Parathyroid adenoma (tissue), 2 donors: ENCODE data around the gene CCDC194.

Experiments
- H2AFZ ChIP-seq: fragments of 300-600 bp; sonication (generic); one replicate; pipeline ENCODE4 v1.7.0; 2017; ENCODE audit warnings: antibody characterized with exemption, mild to moderate bottlenecking
- H3K27ac ChIP-seq: fragments of 300-600 bp; sonication (generic); one replicate; pipeline ENCODE4 v1.7.0; 2017
- H3K27me3 ChIP-seq: fragments of 300-600 bp; sonication (generic); one replicate; pipeline ENCODE4 v1.7.0; 2017; ENCODE audit warnings: low read length; ENCODE audit not compliant: control insufficient read depth, insufficient read depth
- H3K36me3 ChIP-seq: fragments of 300-600 bp; sonication (generic); one replicate; pipeline ENCODE4 v1.7.0; 2017; ENCODE audit warnings: low read length; ENCODE audit not compliant: control insufficient read depth, insufficient read depth
- H3K4me1 ChIP-seq: fragments of 300-600 bp; sonication (generic); one replicate; pipeline ENCODE4 v1.7.0; 2017; ENCODE audit warnings: control low read depth
- H3K4me2 ChIP-seq: fragments of 300-600 bp; sonication (generic); one replicate; pipeline ENCODE4 v1.7.0; 2017; ENCODE audit warnings: low read length
- H3K4me3 ChIP-seq: fragments of 300-600 bp; sonication (generic); one replicate; pipeline ENCODE4 v1.7.0; 2017; ENCODE audit warnings: low read depth, low read length
- H3K79me2 ChIP-seq: fragments of 300-600 bp; sonication (generic); one replicate; pipeline ENCODE4 v1.7.0; 2017; ENCODE audit warnings: control low read depth
- H3K9ac ChIP-seq: fragments of 300-600 bp; sonication (generic); one replicate; pipeline ENCODE4 v1.7.0; 2017; ENCODE audit warnings: mild to moderate bottlenecking
- H3K9me3 ChIP-seq: fragments of 300-600 bp; sonication (generic); one replicate; pipeline ENCODE4 v1.7.0; 2017; ENCODE audit warnings: low read length; ENCODE audit not compliant: control insufficient read depth
- TF ChIP-seq, protein P1 (sequence below): fragments of 300-600 bp; sonication (generic); IDR thresholded peaks from one replicate; pipeline ENCODE4 v1.7.0; 2017; ENCODE audit warnings: antibody characterized with exemption, mild to moderate bottlenecking
- donor health status: primary hyperparathyroidism.

Gene CCDC194

DNA sequence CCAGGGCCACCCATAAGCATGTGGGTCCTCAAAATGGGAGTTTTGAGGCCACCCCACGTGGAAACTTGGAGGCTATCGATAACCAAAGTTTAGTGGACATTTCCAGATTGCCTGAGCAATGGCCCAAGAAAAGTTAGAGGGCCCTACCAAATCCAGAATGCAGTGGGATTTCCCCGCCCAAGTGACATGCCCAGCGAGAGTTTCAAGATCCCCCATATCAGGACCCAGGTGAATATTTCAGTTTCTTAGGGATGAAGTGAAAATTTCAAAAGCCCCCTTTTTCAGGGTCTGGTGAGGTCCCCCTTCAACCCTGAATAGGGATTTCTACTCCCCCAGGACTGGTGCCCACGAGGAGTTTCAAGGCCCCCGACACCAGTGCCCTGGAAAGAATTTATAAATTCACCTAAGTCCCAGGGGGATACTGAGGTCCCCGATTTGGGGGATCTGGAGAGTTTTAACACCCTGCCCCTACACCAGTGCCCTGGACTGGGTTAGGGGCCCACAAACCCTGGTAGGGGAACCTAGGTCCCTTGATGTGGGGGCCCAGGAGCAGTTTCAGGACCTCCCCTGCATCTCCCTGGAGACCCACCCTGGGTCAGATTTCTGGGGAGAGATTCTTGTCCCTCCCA is 10.7 kb upstream of the CCDC194 start:
- Histone ChIP-seq H3K4me2 (peak overlapping the region; percentile 30), H2AFZ (no peak overlapping the region), H3K9me3 (no peaks in the 10 kb centered on the region), H3K27me3 (no peaks in the 10 kb centered on the region), H3K4me1 (no peaks in the 10 kb centered on the region), H3K36me3 (no peaks in the 10 kb centered on the region), H3K9ac (no peak overlapping the region), H3K27ac (no peak overlapping the region), H3K79me2 (no peaks in the 10 kb centered on the region), H3K4me3 (peak overlapping the region; percentile 36)
- TF ChIP-seq, protein P1, sequence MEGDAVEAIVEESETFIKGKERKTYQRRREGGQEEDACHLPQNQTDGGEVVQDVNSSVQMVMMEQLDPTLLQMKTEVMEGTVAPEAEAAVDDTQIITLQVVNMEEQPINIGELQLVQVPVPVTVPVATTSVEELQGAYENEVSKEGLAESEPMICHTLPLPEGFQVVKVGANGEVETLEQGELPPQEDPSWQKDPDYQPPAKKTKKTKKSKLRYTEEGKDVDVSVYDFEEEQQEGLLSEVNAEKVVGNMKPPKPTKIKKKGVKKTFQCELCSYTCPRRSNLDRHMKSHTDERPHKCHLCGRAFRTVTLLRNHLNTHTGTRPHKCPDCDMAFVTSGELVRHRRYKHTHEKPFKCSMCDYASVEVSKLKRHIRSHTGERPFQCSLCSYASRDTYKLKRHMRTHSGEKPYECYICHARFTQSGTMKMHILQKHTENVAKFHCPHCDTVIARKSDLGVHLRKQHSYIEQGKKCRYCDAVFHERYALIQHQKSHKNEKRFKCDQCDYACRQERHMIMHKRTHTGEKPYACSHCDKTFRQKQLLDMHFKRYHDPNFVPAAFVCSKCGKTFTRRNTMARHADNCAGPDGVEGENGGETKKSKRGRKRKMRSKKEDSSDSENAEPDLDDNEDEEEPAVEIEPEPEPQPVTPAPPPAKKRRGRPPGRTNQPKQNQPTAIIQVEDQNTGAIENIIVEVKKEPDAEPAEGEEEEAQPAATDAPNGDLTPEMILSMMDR, result no peak

DNA sequence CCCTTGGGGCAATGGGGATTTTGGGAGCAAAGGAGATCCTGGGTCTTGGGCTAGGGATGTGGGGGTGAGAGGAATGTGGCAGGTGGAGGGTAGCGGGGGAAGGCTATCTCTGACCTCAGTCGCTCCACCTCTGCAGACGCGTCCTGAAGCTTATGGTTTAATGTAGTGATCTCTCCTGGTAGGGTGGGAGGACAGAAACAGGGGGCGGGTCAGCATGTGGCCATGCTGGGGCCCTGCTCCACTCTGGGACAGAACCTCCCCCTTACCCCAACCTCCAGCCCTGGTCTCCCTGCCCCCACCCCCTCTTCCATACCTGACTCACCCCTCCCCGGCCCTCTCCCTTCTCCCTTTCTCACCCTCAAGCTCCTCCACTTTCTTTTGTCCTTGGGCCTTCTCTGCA is 10.0 kb upstream of the CCDC194 start:
- H3K27ac ChIP-seq, result no peak overlapping the region
- H3K9ac ChIP-seq, result no peak overlapping the region
- no peaks in the 10 kb centered on the region for H3K4me1 ChIP-seq
- no peaks in the 10 kb centered on the region for H3K9me3 ChIP-seq
- TF ChIP-seq, protein P1, result no peak
- H3K27me3 ChIP-seq, result no peaks in the 10 kb centered on the region
- no peak overlapping the region for H2AFZ ChIP-seq
- no peak overlapping the region for H3K4me3 ChIP-seq
- H3K79me2 ChIP-seq, result no peaks in the 10 kb centered on the region
- H3K36me3 ChIP-seq, result no peaks in the 10 kb centered on the region
- peak overlapping the region; percentile 30 for H3K4me2 ChIP-seq

DNA sequence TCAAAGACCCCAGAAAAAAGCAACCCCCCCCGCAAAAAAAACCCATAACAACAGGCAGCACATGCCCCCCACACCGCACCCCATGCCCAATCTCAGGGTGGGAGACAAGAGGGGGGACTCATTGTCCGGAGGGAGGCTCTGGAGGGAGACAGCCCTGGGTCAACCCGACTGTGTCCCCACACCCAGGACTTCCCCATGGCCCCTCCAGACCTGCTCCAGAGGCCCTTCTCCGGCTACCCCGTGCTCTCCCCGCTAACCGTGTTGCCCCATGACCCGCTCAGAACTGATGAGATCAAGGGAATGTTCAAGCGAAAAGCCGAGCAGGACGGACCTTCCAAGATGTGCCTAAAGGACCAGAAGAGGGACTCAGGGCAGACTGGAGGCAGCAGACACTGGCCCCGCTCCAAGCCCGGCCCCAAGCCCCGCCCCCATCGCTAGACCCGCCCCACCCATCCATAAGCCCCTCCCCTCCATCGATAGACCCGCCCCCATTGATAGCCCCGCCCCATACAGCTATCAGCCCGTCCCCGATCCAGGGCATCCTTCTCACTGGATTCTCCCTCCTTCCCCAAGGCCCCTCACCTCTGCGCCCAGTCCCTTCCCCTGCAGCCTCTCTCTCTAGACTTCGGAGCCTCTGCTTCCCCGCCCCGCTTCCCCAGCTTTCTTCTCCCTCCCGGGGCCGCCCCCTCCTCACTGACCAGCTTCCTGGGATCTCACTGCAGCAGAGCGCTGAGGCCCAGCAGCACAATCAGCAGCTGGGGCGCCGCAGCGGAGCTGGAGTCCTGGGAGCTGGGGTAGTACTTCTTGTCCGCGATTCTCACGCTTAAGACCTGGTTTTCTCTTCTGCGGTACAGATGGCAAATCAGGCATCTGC is 9.2 kb upstream of the CCDC194 start:
- H3K4me1 ChIP-seq, result no peaks in the 10 kb centered on the region
- H3K36me3 ChIP-seq, result no peaks in the 10 kb centered on the region
- H3K27me3 ChIP-seq, result no peaks in the 10 kb centered on the region
- no peak overlapping the region for H3K4me2 ChIP-seq
- TF ChIP-seq, protein P1, result no peak
- H3K27ac ChIP-seq, result no peak overlapping the region
- no peak overlapping the region for H3K4me3 ChIP-seq
- no peaks in the 10 kb centered on the region for H3K79me2 ChIP-seq
- H3K9me3 ChIP-seq, result no peaks in the 10 kb centered on the region
- H2AFZ ChIP-seq, result no peak overlapping the region
- no peak overlapping the region for H3K9ac ChIP-seq

DNA sequence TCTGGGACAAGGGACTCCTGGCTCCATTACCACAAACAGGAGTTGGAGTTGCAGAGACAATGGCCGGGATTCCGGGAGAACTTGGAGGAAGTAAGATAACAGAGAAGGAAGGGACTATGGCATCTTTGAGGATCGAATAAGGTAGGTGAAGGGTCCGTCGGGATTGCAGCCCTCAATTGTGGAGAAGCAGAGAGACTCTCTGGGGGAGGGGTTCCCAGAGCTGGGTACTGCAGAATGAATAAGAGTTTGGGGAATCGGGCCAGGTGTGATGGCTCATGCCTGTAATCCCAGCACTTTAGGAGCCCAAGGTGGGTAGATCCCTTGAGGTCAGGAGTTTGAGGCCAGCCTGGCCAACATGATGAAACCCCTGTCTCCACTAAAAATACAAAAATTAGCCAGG is 7.6 kb upstream of the CCDC194 start:
- Histone ChIP-seq H3K36me3 (no peaks in the 10 kb centered on the region), H3K9me3 (no peaks in the 10 kb centered on the region), H3K4me2 (no peak overlapping the region), H3K27me3 (no peaks in the 10 kb centered on the region), H3K4me3 (no peak overlapping the region), H2AFZ (no peak overlapping the region), H3K4me1 (no peaks in the 10 kb centered on the region), H3K27ac (no peak overlapping the region), H3K9ac (no peak overlapping the region), H3K79me2 (no peaks in the 10 kb centered on the region)
- TF ChIP-seq, protein P1, result no peak
